ENCODE results near the gene ZNF775.

GRCh38 chr7:150400008-150400787 is 21.1 kb downstream of the ZNF775 start:
- TF ChIP-seq POLR2A (IDR thresholded peaks at IDR 0.05): no peak
- TF ChIP-seq CTCF (IDR thresholded peaks at IDR 0.05): no peak

Data from lower leg skin (tissue), 3 donors.